Measurements from ENCODE around the gene OSMR.

- TF ChIP-seq, protein P1, sequence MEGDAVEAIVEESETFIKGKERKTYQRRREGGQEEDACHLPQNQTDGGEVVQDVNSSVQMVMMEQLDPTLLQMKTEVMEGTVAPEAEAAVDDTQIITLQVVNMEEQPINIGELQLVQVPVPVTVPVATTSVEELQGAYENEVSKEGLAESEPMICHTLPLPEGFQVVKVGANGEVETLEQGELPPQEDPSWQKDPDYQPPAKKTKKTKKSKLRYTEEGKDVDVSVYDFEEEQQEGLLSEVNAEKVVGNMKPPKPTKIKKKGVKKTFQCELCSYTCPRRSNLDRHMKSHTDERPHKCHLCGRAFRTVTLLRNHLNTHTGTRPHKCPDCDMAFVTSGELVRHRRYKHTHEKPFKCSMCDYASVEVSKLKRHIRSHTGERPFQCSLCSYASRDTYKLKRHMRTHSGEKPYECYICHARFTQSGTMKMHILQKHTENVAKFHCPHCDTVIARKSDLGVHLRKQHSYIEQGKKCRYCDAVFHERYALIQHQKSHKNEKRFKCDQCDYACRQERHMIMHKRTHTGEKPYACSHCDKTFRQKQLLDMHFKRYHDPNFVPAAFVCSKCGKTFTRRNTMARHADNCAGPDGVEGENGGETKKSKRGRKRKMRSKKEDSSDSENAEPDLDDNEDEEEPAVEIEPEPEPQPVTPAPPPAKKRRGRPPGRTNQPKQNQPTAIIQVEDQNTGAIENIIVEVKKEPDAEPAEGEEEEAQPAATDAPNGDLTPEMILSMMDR (conservative IDR thresholded peaks at IDR 0.05; ENCODE audit: low read depth, low read length) = no peak
- no peak for TF ChIP-seq EZH2 (IDR thresholded peaks at IDR 0.05; ENCODE audit: borderline replicate concordance, low read depth, low read length, poor library complexity, severe bottlenecking)
Measured at GRCh38 chr5:38821679-38822078, 24.1 kb upstream of the OSMR start.

All from A673 (cell line).